Activated CD4-positive, CD25-positive, alpha-beta regulatory T cell treated with anti-CD3 and anti-CD28 coated beads, Interleukin-2, amount 50 U/mL, for 72 hours (primary cell): Measurements from ENCODE around the gene ORMDL1.

Source experiments
- DNase-seq: peaks from one replicate; pipeline ENCODE4 v3.0.0; 2021

ORMDL1 gene

GRCh38 chr2:189783927-189784867, at the start of gene ORMDL1, which contains the start of gene PMS1:
TSS of gene ORMDL1 (minus strand) at chr2:189784339. CDS start at chr2:189782595, 1,744 bp downstream.
TSS of gene PMS1 (plus strand) at chr2:189784450. CDS start at chr2:189791810, 7,360 bp downstream.
- peak; percentile 96 for DNase-seq

GRCh38 chr2:189830510-189830909, 46.4 kb upstream of the ORMDL1 start:
- DNase-seq = no peak

GRCh38 chr2:189829102-189829833, 45.1 kb upstream of the ORMDL1 start:
- DNase-seq = no peak

GRCh38 chr2:189826039-189826438, 41.9 kb upstream of the ORMDL1 start:
- no peak for DNase-seq

DNA sequence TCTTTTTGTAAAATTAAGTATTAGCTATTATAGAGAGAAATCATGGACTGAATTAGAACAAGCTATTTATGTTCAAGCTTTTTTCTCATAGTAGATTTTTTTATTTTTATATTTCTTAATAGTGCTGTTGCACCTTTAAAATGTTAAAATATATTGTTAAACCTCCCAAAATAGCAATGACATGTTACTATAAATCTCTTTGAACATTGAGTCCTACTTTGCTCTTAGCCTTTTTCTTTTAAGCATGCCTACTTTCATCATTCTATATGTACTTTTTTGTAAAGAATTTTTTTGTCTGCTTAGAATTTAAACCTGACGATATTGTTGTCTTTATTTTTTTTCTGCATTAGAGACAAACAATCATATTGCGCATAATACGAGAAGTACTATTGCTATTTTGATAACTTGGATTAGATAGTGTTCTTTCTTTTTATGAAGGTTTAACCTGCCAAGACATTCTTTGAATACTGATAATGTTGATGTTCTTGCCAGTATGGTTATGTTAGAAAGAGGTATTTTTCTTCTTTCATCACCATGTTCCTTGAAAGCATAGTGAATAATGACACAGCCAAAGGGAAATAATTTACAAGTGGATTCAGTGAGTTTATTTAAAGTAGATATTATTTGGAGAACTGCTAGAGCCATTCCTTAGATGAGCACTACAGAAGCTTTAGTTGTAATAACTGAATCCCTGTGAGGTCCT, 40.7 kb upstream of the ORMDL1 start:
- DNase-seq = no peak

DNA sequence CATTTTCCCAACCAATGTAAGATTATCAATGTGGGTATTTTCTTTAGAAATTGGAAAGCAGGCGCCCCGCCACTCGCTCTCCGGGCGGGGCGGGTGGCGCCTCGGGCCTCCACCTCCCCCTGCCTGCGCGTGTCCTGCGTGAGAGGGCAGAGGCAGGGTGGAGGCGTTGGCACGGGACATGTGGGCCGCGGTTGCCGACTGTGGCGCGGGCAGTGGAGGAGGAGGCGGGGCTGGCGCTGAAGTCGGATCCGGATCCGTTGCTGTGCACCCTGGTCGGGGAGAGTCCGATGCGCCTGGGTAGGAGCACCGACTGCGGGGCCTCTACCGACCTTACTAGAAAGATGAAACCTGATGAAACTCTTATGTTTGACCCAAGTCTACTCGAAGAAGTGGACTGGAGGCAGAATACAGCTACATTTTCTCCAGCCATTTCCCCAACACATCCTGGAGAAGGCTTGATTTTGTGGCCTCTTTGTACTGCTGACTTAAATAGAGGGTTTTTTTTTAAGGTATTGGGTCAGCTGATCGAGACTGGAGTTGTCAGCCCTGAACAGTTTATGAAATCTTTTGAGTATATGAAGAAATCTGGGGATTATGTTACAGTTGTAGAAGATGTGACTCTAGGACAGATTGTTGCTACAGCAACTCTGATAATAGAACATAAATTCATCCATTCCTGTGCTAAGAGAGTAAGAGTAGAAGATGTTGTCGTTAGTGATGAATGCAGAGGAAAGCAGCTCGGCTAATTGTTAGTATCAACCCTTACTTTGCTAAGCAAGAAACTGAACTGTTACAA, 38.0 kb upstream of the ORMDL1 start:
- no peak for DNase-seq

DNA sequence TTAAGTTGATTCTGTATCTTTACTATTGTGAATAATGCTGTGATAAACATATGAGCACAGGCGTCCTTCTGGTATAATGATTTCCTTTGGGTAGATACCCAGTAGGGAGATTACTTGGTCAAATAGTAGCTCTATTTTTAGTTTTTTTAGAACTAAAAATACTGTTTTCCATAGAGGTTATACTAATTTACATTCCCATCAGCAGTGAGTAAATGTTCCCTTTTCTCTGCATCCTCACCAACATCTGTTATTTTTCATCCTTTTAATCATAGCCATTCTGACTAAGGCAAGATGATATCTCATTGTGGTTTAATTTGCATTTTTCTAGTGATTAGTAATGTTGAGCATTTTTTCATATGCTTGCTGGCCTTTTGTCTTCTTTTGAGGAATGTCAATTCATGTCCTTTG, 35.2 kb upstream of the ORMDL1 start:
- DNase-seq = no peak

- DNase-seq = no peak
These were observed 34.3 kb upstream of the ORMDL1 start for GRCh38 chr2:189818249-189819038.

DNA sequence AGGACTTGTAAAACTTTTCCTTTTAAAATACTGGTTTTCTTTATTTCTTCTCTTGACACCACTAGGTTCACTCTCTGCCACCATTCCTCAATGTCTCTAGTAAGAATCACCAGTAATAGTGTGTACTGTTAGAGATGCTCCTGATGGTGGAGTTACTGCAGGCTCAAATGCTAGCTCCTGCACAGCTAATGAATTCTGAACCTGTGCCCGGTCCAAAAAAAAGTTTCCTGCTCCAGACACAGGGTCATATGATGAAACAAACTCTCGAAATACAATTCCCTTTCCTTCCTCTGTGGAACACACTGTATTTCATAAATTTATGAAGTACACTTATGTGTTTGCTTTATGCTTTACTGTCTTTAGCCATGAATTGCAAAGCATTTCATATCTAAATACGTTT, 19.3 kb upstream of the ORMDL1 start:
- DNase-seq = no peak

DNA sequence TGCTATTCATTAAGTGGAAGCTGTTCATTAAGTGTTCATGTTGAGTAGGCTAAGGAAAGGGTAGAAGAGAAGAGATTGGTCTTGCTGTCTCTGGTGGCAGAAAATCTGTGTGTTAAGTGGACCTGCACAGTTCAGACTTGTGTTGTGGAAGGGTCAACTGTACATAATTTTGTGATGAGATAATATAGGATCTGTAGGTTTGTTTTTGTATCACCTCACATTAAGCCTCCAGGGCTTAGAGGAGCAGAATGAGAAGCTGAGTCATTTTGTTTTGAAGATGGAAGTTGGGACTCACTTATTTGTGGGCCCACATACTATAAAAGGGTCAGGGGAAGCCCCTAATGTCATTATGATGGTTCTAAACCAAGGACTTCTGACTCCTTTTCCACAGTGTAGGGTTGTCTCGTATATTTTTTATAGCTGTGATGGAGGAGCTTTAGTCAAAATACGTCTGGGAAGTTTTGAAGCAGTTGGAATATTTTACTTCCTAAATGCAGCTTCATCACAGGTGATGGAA, 18.3 kb upstream of the ORMDL1 start:
- no peak for DNase-seq

DNA sequence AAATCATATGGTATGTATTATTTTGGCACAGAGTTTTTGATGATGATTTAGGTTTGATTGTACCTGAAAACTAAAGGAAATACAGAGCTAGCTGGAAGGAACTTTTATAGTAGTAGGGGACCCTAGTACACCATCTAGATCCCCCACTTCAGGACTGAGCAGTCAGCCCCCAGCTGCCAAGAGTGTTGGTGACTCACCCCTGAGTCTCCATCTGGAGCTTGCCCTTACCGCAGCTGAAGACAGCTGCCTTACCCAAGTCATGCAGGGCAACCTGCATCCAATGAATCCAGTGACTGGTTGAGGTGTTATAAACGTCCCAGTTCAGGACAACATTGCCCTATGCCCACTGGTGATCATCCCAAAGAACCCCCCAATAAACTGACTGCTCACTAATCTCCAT, 15.4 kb upstream of the ORMDL1 start:
- DNase-seq = no peak

- DNase-seq = no peak
These were observed 14.8 kb upstream of the ORMDL1 start for GRCh38 chr2:189799030-189799331.

DNA sequence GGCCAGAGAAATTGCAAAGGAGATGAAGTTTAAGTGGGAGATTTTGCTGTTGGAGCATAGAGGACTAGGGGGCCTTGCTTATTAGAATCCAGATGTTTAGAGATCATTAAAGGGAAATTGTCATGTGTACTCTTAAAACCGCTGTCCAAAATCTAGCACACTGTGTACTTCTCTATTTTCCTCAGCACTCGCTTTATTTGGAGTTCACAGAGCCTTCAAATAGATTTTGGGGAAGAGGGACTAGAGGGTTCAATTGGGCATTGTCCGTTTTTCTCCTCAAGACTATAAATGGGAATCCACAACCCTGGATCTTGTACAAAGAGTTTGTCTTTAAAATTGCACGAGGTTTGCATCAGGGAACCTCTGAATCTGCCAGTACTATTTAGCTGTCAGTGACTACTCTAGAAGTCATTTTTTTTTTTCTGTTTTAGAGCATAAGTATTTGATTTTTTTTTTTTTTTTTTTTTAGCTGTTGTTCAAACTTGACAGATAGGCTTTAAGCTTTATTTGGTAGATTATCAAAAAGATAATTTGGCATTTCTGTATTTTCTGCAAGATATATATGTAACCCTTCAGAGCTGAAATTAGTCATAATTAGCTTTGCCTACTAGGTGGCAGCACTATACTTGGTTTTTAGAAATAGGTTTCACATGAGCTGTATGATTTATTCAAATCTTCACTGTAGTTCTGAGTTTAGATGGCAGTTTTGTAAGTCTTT, 14.3 kb upstream of the ORMDL1 start:
- no peak for DNase-seq

DNA sequence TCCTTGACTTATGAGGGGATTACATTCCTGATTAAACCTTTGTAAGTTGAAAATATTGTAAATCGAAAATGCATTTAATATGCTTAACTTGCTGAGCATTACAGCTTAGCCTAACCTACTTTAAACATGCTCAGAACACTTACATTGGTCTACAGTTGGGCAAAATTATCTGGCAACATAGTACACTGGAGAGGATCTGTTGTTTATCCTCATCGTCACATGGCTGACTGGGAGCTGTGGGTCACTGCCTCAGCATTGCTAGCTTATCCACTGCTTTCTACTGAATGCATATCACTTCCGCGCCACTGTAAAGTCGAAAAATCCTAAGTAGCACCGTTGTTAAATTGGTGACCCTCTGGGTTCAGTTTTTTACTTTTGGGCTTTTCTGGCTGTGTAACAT, 13.8 kb upstream of the ORMDL1 start:
- DNase-seq = no peak

- no peak for DNase-seq
These were observed 10.2 kb upstream of the ORMDL1 start for GRCh38 chr2:189794310-189794709.

DNA sequence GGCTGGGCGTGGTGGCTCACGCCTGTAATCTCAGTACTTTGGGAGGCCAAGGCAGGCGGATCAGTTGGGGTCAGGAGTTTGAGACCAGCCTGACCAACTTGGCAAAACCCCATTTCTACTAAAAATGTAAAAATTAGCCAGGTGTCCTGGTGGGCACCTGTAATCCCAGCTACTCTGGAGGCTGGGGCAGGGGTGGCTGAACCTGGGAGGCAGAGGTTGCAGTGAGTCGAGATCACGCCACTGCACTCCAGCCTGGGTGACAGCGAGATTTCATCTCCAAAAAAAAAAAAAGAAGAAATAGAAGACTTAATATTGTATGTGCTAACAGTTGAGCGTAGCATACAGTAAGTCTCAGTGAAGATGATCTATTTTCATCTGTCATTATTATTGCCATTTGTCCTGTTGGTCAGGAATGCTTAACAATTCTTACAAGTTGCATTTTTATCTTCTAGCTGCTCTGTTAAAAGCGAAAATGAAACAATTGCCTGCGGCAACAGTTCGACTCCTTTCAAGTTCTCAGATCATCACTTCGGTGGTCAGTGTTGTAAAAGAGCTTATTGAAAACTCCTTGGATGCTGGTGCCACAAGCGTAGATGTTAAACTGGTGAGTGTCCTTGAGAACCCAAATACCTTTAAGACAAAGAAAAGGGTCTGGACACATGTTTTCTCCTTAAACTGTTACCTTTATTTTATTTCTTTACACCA, 7.4 kb upstream of the ORMDL1 start:
- DNase-seq = no peak

- DNase-seq = no peak
These were observed 650 bp downstream of the ORMDL1 start for GRCh38 chr2:189783451-189783926.

DNA sequence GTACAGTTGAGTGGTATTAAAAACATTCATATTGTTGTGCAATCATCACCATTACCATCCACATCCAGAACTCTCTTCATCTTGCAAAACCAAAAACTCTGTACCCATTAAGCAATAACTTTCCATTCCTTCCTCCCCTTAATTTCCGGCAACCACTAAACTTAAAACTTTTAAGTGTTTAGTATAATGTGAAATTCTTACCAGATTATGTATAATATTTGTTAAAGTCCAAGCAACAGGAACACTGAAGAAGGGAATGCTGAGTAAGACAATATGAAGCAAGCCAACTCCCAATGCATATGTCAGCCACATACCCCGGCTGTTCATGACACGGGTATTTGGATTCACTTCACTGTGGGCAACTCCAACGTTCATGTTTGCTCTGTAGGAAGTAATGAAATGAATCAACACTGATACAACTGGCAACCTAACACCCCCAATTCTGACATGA, 1.9 kb downstream of the ORMDL1 start:
- DNase-seq = no peak

GRCh38 chr2:189772212-189772611, 11.9 kb downstream of the ORMDL1 start:
- DNase-seq = no peak
